PC-3 (cell line): ENCODE results near the gene CDCA4. TPM values are rescaled to one million over a fixed set of nuclear protein-coding genes. Genes with fewer than 3 reads are reported as not detected.

Source experiments
- ATAC-seq: fragments of 200-7000 bp; cut with Tn5 transposase; 2 replicates; pipeline ENCODE4 v1.9.1; 2020; ENCODE audit warnings: mild to moderate bottlenecking, moderate library complexity
- Bru-seq: library from RNA; stranded (reverse); fragments of 400-500 nt; gene quantifications from one replicate; lab custom pipeline; 2021; lab: Mats Ljungman, UMichigan
- BruChase-seq, 2 experiments: library from RNA; stranded (reverse); fragments of 400-500 nt; gene quantifications; one replicate each; lab custom pipeline; 2021; lab: Mats Ljungman, UMichigan
- BruUV-seq: library from RNA; stranded (reverse); fragments of 400-500 nt; replicated peaks from 2 replicates; lab custom pipeline; 2021; lab: Mats Ljungman, UMichigan
- CTCF ChIA-PET: fragments of 300-600 bp; sonication (Branson Sonifier 250); formaldehyde crosslinking; loops from one replicate; lab custom pipeline; 2022; ENCODE audit warnings: antibody characterized with exemption; lab: Charles Lee
- POLR2A ChIA-PET: fragments of 300-600 bp; sonication (Branson Sonifier 250); formaldehyde crosslinking; loops from one replicate; lab custom pipeline; 2022; ENCODE audit warnings: antibody characterized with exemption; ENCODE audit not compliant: unreplicated experiment; lab: Charles Lee
- DNase-seq: peaks from one replicate; pipeline ENCODE4 v3.0.0-alpha.2; 2015
- H2AFZ ChIP-seq: fragments of 300-600 bp; sonication (generic); 2 replicates; pipeline ENCODE4 v1.6.0; 2016; ENCODE audit warnings: antibody characterized with exemption, low read length
- H3F3A ChIP-seq: fragments of 300-600 bp; sonication (generic); one replicate; pipeline ENCODE4 v1.6.0; 2017; ENCODE audit warnings: antibody characterized with exemption, low read length, control low read depth, mild to moderate bottlenecking; ENCODE audit not compliant: unreplicated experiment
- H3K27ac ChIP-seq: fragments of 300-600 bp; sonication (generic); 2 replicates; pipeline ENCODE4 v1.5.1; 2016; ENCODE audit warnings: mild to moderate bottlenecking, low read length
- H3K27me3 ChIP-seq: fragments of 300-600 bp; sonication (generic); 2 replicates; pipeline ENCODE4 v1.6.1; 2016; ENCODE audit warnings: low read length, mixed read lengths
- H3K36me3 ChIP-seq: fragments of 300-600 bp; sonication (generic); 2 replicates; pipeline ENCODE4 v1.6.1; 2016; ENCODE audit warnings: low read depth, mixed run types, low read length, mixed read lengths
- H3K4me1 ChIP-seq: fragments of 300-600 bp; sonication (generic); 2 replicates; pipeline ENCODE4 v1.5.1; 2016; ENCODE audit warnings: low read length; ENCODE audit not compliant: insufficient read depth
- H3K4me2 ChIP-seq: fragments of 300-600 bp; sonication (generic); 2 replicates; pipeline ENCODE4 v1.6.0; 2016; ENCODE audit warnings: low read length
- H3K4me3 ChIP-seq: fragments of 300-600 bp; sonication (generic); 2 replicates; pipeline ENCODE4 v1.5.1; 2016; ENCODE audit warnings: mild to moderate bottlenecking, low read length, mixed read lengths
- H3K79me2 ChIP-seq: fragments of 300-600 bp; sonication (generic); 2 replicates; pipeline ENCODE4 v1.6.1; 2017; ENCODE audit warnings: low read length, mixed read lengths
- H3K9ac ChIP-seq: fragments of 300-600 bp; sonication (generic); 2 replicates; pipeline ENCODE4 v1.6.0; 2016; ENCODE audit warnings: mild to moderate bottlenecking, low read length
- H3K9me2 ChIP-seq: fragments of 300-600 bp; sonication (generic); replicated peaks from 2 replicates; pipeline ENCODE4 v1.6.1; 2016; ENCODE audit warnings: mixed run types, low read length, mixed read lengths
- H3K9me3 ChIP-seq: fragments of 300-600 bp; sonication (generic); 2 replicates; pipeline ENCODE4 v1.6.1; 2016; ENCODE audit warnings: low read length, mixed read lengths
- H4K20me1 ChIP-seq: fragments of 300-600 bp; sonication (generic); 2 replicates; pipeline ENCODE4 v1.6.1; 2016; ENCODE audit warnings: low read length, mixed read lengths
- EZH2 ChIP-seq: fragments of 300-600 bp; sonication (generic); IDR thresholded peaks from one replicate; pipeline ENCODE4 v1.6.1; 2017; ENCODE audit warnings: antibody characterized with exemption, mild to moderate bottlenecking, low read length; ENCODE audit not compliant: unreplicated experiment
- EZH2phosphoT487 ChIP-seq: fragments of 300-600 bp; sonication (generic); IDR thresholded peaks from 2 replicates; pipeline ENCODE4 v1.6.1; 2018; ENCODE audit warnings: mild to moderate bottlenecking, antibody characterized with exemption, low read length, borderline replicate concordance
- intact Hi-C: fragments of 100-400 bp; cut with micrococcal nuclease; formaldehyde crosslinking; loops from 2 replicates; pipeline ENCODE4 v1.9.0; 2023
- long read RNA-seq: library from polyadenylated mRNA; unstranded; transcript quantifications from one replicate; pipeline ENCODE4 v2.0.0, GENCODE V29; 2021; ENCODE audit not compliant: unreplicated experiment
- total RNA-seq: library from RNA; depleted of rRNA; stranded (reverse); fragments of >200 nt; gene quantifications from 2 replicates; pipeline ENCODE4 v1.2.3, GENCODE V29; 2014; rRNA removed
- TF ChIP-seq, protein P1 (sequence below): fragments of 300-600 bp; sonication (generic); conservative IDR thresholded peaks from 2 replicates; pipeline ENCODE4 v1.5.1; 2017; ENCODE audit warnings: antibody characterized with exemption, low read depth, mild to moderate bottlenecking, low read length

The CDCA4 gene
- total RNA-seq (113 and 133 TPM in 2 replicates), Bru-seq, nascent RNA (percentile 97 among the genes with signal in this experiment), BruChase-seq, experiment 1, labeled RNA remaining after a 6-hour chase (percentile 95 among the genes with signal in this experiment), BruChase-seq, experiment 2, labeled RNA remaining after a 2-hour chase (percentile 98 among the genes with signal in this experiment)
- long read RNA-seq, transcript CDCA4-201 (2 exons, 2,513 nt): major isoform, 284 of 373 reads
- long read RNA-seq, partial matches to known transcripts: 5 of 373 reads
- long read RNA-seq, other reads (novel, unspliced or antisense): 83 of 373 reads

DNA sequence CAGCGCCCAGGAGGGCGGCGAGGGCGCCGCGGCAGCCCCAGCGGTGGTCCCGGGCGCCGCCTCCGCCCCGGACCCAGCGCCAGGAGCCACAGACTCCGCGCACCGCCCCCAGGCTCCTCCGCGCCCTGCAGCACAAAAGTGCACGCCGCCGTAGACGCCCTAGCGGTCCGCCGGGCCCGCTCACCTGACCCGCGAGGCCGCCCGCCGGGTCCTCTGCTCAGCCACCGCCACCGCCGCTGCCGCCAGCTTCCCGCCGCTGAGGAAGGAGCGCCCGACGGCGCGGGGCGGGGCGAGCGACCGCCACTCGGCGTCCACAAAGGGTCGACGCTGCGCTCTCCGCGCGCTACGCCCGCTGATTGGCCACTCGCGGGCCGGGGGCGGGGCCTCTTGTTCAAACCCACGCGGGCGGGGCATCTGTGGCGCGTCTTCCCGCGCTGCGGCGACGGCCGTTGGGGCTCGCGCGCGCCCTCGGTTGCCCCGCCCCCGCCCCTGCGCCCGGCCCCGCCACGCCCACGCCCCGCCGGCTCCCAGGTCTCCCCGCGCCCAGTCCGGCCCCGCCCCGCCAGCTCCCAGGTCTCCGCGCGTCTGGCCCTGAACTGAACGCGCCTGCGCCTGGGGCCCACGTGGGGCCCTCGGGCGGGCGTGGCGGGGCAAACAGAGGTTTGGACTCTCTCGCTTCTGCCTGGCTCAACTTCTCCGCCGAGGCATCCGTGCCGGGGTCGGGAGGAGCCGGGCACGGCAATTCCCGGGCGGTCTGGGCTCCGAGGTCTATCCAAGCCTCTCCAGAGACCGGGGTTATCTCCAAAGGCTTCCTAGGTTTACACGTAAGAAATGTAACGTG lies at the start of gene CDCA4:
TSS of gene CDCA4 (minus strand) at position 269 of the 841 bp plus-strand sequence. CDS start 9,154 bp downstream, outside the sequence.
- Histone ChIP-seq H3F3A (peaks cover 20% of the 10 kb centered on the region), H3K9ac (peak within 1 kb of the TSS; percentile 98), H4K20me1 (peaks cover 39% of the 10 kb centered on the region), H3K79me2 (peaks cover 65% of the 10 kb centered on the region), H3K4me2 (peak within 1 kb of the TSS; percentile 83), H3K27ac (peak within 1 kb of the TSS; percentile 98), H2AFZ (peak within 1 kb of the TSS; percentile 29), H3K36me3 (peaks cover 27% of the 10 kb centered on the region), H3K27me3 (no peaks in the 10 kb centered on the region), H3K4me1 (peaks cover 70% of the 10 kb centered on the region), H3K9me2 (no peaks in the 10 kb centered on the region), H3K4me3 (peak within 1 kb of the TSS; percentile 95), H3K9me3 (no peaks in the 10 kb centered on the region)
- CTCF ChIA-PET: interaction anchor here (1.0 kb wide), 1 partner anchor 24 kb away, joined by 3 read pairs; no protein-coding TSS in a partner anchor
- DNase-seq (peak; percentile 98), ATAC-seq (peak; percentile 57)
- POLR2A ChIA-PET: interaction anchor here (0.6 to 1.1 kb wide), 4 partner anchors 21 to 66 kb away, joined by 3 to 9 read pairs (median 4); no protein-coding TSS in a partner anchor
- TF ChIP-seq EZH2 (no peak), EZH2phosphoT487 (no peak)
- TF ChIP-seq, protein P1, sequence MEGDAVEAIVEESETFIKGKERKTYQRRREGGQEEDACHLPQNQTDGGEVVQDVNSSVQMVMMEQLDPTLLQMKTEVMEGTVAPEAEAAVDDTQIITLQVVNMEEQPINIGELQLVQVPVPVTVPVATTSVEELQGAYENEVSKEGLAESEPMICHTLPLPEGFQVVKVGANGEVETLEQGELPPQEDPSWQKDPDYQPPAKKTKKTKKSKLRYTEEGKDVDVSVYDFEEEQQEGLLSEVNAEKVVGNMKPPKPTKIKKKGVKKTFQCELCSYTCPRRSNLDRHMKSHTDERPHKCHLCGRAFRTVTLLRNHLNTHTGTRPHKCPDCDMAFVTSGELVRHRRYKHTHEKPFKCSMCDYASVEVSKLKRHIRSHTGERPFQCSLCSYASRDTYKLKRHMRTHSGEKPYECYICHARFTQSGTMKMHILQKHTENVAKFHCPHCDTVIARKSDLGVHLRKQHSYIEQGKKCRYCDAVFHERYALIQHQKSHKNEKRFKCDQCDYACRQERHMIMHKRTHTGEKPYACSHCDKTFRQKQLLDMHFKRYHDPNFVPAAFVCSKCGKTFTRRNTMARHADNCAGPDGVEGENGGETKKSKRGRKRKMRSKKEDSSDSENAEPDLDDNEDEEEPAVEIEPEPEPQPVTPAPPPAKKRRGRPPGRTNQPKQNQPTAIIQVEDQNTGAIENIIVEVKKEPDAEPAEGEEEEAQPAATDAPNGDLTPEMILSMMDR: no peak
- intact Hi-C loops: no loop called here
- BruUV-seq: no TSS peak

DNA sequence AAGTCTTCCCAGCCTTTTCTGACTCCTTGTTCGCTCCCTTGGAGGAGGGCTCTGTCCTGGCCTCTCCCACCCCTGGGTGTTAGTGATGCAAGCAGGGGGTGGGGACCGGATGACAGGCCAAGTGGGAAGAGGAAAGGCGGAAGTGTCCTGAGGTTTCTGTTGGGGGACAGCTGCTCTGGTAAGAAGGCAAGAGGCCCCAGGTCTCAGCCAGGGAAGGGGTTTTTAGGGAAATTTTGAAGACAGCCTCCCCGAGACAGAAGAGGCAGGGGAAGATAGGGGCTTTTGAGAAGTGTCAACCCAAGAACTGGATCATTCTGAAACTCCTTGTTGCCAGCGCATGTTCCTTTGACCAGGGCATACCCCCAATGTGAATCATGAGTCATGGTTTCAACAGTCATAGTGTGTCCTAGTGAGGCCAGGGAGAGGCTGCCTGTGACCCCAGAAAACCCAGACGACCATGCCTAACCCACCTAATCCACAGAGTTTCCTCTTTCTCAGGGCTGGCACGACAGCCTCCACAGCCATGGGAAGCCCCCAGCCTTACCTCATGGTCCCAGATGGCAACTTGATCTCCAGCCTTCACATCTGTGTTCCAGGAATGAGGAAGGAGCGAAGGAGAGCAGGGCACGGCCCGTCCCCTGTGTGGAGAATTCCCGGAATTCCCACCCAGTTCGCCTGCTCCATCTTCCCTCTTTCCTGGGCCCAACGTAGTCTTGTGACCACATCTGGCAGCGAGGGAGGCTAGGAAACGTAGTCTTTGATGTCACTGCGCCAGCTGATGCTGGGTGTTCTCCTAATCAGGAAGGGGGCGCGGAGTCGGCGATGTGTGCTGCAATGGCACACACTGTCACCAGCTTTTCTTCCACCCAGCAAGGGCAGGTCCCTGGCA lies 49.2 kb upstream of the CDCA4 start:
- Histone ChIP-seq H2AFZ (no peak overlapping the region), H4K20me1 (no peaks in the 10 kb centered on the region), H3K9me2 (no peaks in the 10 kb centered on the region), H3K27ac (no peak overlapping the region), H3F3A (no peaks in the 10 kb centered on the region), H3K27me3 (no peaks in the 10 kb centered on the region), H3K4me3 (no peak overlapping the region), H3K4me2 (no peak overlapping the region), H3K9ac (no peak overlapping the region), H3K4me1 (peaks cover 17% of the 10 kb centered on the region), H3K36me3 (no peaks in the 10 kb centered on the region), H3K9me3 (no peaks in the 10 kb centered on the region), H3K79me2 (no peaks in the 10 kb centered on the region)
- TF ChIP-seq, protein P1: no peak
- TF ChIP-seq EZH2: no peak
- no peak for TF ChIP-seq EZH2phosphoT487
- no peak for DNase-seq
- intact Hi-C loops: no loop called here
- BruUV-seq: no TSS peak
- CTCF ChIA-PET: no interaction called here
- ATAC-seq: no peak
- POLR2A ChIA-PET: no interaction called here
